Left colon (tissue), 2 donors: ENCODE data around the gene SGPP2. TPM values are rescaled to one million over a fixed set of nuclear protein-coding genes. Genes with fewer than 3 reads are reported as not detected.

Source experiments
- ATAC-seq: fragments of 200-7000 bp; cut with Tn5 transposase; one replicate; pipeline ENCODE4 v1.9.1; 2020; ENCODE audit warnings: mild to moderate bottlenecking, moderate library complexity
- DNase-seq, 2 donors: peaks; one replicate each; pipeline ENCODE4 v3.0.0-alpha.2; 2020
- intact Hi-C, 2 donors: fragments of 100-400 bp; cut with DNase I in 1 of 2; cut with micrococcal nuclease in 1 of 2; formaldehyde crosslinking; loops; one replicate each; pipeline versions ENCODE4 v1.11.2 to v1.14.0; 2022; cut with DNase I, micrococcal nuclease
- total RNA-seq, 2 donors: library from RNA; stranded (reverse); fragmentation: NEBNext Ultra II Directional; extraction: Animal tissue kit (Norgen Biotek cat#: 25700); gene quantifications; one replicate each; pipeline ENCODE4 v1.2.1, GENCODE V29; 2021
- donor health status: DM: no; HTN: no; CAD: no.
- donor health status: DM: yes; HTN: yes; CAD: no.

The SGPP2 gene
- total RNA-seq, 2 donors from 2014 or later = 74.9 to 75.9 TPM

GRCh38 chr2:222506230-222506935 is 82.0 kb downstream of the SGPP2 start:
- ATAC-seq (peak; percentile 77), DNase-seq (no peak)
- intact Hi-C loops = no loop called here

GRCh38 chr2:222514901-222515300 is 90.6 kb downstream of the SGPP2 start:
- intact Hi-C loops = no loop called here
- ATAC-seq = no peak
- no peak for DNase-seq

- DNase-seq = peak; percentile 52 to 66
- ATAC-seq = peak; percentile 93
- intact Hi-C loops = no loop called here
Measured at GRCh38 chr2:222518570-222519381, 94.4 kb downstream of the SGPP2 start.

- intact Hi-C loops = no loop called here
- ATAC-seq = no peak
Measured at GRCh38 chr2:222521099-222521498, 96.8 kb downstream of the SGPP2 start.

GRCh38 chr2:222522082-222522481 is 97.7 kb downstream of the SGPP2 start:
- no peak for DNase-seq
- no peak for ATAC-seq
- intact Hi-C loops = no loop called here

More at GRCh38 chr2:222521099-222521498, 96.8 kb downstream of the SGPP2 start:
- DNase-seq = no peak

GRCh38 chr2:222523783-222524544 is 99.6 kb downstream of the SGPP2 start:
- ATAC-seq (no peak), DNase-seq (no peak)
- intact Hi-C loops = no loop called here

GRCh38 chr2:222525811-222526210 is 101.5 kb downstream of the SGPP2 start:
- intact Hi-C loops = no loop called here
- DNase-seq = no peak
- ATAC-seq = no peak

GRCh38 chr2:222526480-222527277 is 102.3 kb downstream of the SGPP2 start:
- DNase-seq (no peak), ATAC-seq (no peak)
- intact Hi-C loops = no loop called here

- ATAC-seq (no peak), DNase-seq (no peak)
- intact Hi-C loops = no loop called here
Measured at GRCh38 chr2:222532315-222532714, 108.0 kb downstream of the SGPP2 start.

GRCh38 chr2:222535477-222535876 is 111.1 kb downstream of the SGPP2 start:
- no peak for ATAC-seq
- intact Hi-C loops = no loop called here

GRCh38 chr2:222538535-222538934 is 114.2 kb downstream of the SGPP2 start:
- ATAC-seq (no peak), DNase-seq (no peak)
- intact Hi-C loops = no loop called here

More at GRCh38 chr2:222535477-222535876, 111.1 kb downstream of the SGPP2 start:
- no peak for DNase-seq

- intact Hi-C loops = no loop called here
- DNase-seq (no peak), ATAC-seq (no peak)
Measured at GRCh38 chr2:222544661-222545060, 120.3 kb downstream of the SGPP2 start.

- no peak for DNase-seq
- intact Hi-C loops = no loop called here
- no peak for ATAC-seq
Measured at GRCh38 chr2:222545823-222546795, 121.8 kb downstream of the SGPP2 start.

- intact Hi-C loops = no loop called here
- ATAC-seq = no peak
- no peak for DNase-seq
Measured at GRCh38 chr2:222547083-222547482, 122.7 kb downstream of the SGPP2 start.

GRCh38 chr2:222548992-222549391 is 124.6 kb downstream of the SGPP2 start:
- intact Hi-C loops = no loop called here

GRCh38 chr2:222554517-222554916 is 130.2 kb downstream of the SGPP2 start:
- DNase-seq (no peak), ATAC-seq (no peak)
- intact Hi-C loops = no loop called here

More at GRCh38 chr2:222548992-222549391, 124.6 kb downstream of the SGPP2 start:
- DNase-seq (no peak), ATAC-seq (no peak)

- DNase-seq = no peak
- ATAC-seq = no peak
- intact Hi-C loops = loop anchor here in 1 of 2 donors (5.0 kb wide), 1 partner anchor 244 kb away; no protein-coding TSS in a partner anchor
Measured at GRCh38 chr2:222561151-222561550, 136.8 kb downstream of the SGPP2 start.
